Right atrium auricular region (tissue), 2 donors: ENCODE results near the gene GCDH. TPM values are rescaled to one million over a fixed set of nuclear protein-coding genes. Genes with fewer than 3 reads are reported as not detected.

Source experiments
- DNase-seq: peaks from one replicate; pipeline ENCODE4 v3.0.0-alpha.2; 2019; ENCODE audit warnings: low spot score
- H3K27ac ChIP-seq, 2 donors: fragments of 200-600 bp; sonication (generic); 1 replicate in 1 of 2; 2 replicates in 1 of 2; pipeline ENCODE4 v1.5.1; 2016 to 2019
- H3K27me3 ChIP-seq, 2 donors: fragments of 200-600 bp; sonication (generic); one replicate each; pipeline versions ENCODE4 v1.5.1 to v1.6.0; 2017 to 2019
- H3K36me3 ChIP-seq: fragments of 200-600 bp; sonication (generic); one replicate; pipeline ENCODE4 v1.5.1; 2016
- H3K4me1 ChIP-seq, 2 donors: fragments of 200-600 bp; sonication (generic); one replicate each; pipeline versions ENCODE4 v1.5.1 to v1.6.0; 2017 to 2019
- H3K4me3 ChIP-seq, 2 donors: fragments of 200-600 bp; sonication (generic); 1 replicate in 1 of 2; 2 replicates in 1 of 2; pipeline ENCODE4 v1.5.1; 2017 to 2019; ENCODE audit warnings: mild to moderate bottlenecking in 1 of 2, moderate library complexity in 1 of 2
- H3K9me3 ChIP-seq, 2 donors: fragments of 200-600 bp; sonication (generic); one replicate each; pipeline ENCODE4 v1.5.1; 2019
- total RNA-seq, 2 donors: library from RNA; depleted of rRNA; stranded (reverse); fragments of >200 nt; gene quantifications; one replicate each; pipeline ENCODE4 v1.1.0, GENCODE V29; 2016
- TF ChIP-seq, protein P1 (sequence below), 2 donors: fragments of 200-600 bp; sonication (generic); IDR thresholded peaks; one replicate each; pipeline ENCODE4 v1.5.1; 2019; ENCODE audit warnings: antibody characterized with exemption in 2 of 2

Gene GCDH
- total RNA-seq, 2 donors from 2014 or later, result 28.4 to 58.3 TPM

DNA sequence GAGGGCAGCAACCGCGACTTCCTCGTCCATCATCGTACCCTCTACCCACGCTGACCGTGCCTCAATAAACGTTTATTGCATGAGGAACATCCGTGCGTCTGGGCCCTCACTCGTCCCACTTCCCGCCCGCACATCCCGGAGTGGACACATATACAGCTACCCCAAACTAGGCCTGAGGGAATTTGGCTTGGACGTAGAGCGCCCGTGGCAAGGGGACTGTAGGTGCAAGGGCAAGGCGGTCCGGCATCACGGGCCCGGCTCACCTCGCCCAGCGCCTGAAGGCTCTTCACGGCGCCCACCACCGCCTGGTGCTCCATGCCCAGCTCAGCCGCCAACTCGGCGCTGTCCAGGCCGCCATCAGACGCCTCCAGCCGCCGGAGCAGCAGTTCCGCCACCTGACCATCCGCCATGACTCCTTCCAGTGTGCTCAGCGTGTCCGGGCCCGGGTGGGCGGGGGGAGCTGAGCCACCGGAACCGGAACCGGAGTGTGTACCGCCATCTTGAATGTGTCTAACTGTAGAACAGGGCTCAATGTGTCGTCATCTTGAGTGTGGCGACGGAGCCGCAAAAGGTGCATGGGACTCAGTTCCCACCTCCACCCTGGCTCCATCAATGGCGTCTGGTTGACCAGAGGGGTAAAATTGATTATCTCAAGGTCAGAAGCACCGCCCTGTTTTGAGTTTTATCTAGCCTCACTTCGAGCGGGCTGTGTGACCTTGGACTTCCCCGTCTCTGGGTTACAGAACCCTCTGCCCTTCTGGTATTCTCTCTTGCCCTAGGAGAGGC is 42.5 kb downstream of the GCDH start, which contains the start of gene FARSA:
Gene FARSA (minus strand): TSS at position 425 of the 786 bp plus-strand sequence. CDS start 15 bp downstream, at position 410.
- peak; percentile 97 for DNase-seq
- Histone ChIP-seq H3K4me1 (peaks cover 3 to 21% of the 10 kb centered on the region in 2 donors), H3K27me3 (no peaks in the 10 kb centered on the region), H3K9me3 (no peaks in the 10 kb centered on the region), H3K27ac (peak within 1 kb of the TSS; percentile 86 to 87), H3K4me3 (peak within 1 kb of the TSS; percentile 91 to 98), H3K36me3 (peaks cover 23% of the 10 kb centered on the region)
- TF ChIP-seq, protein P1, sequence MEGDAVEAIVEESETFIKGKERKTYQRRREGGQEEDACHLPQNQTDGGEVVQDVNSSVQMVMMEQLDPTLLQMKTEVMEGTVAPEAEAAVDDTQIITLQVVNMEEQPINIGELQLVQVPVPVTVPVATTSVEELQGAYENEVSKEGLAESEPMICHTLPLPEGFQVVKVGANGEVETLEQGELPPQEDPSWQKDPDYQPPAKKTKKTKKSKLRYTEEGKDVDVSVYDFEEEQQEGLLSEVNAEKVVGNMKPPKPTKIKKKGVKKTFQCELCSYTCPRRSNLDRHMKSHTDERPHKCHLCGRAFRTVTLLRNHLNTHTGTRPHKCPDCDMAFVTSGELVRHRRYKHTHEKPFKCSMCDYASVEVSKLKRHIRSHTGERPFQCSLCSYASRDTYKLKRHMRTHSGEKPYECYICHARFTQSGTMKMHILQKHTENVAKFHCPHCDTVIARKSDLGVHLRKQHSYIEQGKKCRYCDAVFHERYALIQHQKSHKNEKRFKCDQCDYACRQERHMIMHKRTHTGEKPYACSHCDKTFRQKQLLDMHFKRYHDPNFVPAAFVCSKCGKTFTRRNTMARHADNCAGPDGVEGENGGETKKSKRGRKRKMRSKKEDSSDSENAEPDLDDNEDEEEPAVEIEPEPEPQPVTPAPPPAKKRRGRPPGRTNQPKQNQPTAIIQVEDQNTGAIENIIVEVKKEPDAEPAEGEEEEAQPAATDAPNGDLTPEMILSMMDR (IDR thresholded peaks at IDR 0.05), result no peak

DNA sequence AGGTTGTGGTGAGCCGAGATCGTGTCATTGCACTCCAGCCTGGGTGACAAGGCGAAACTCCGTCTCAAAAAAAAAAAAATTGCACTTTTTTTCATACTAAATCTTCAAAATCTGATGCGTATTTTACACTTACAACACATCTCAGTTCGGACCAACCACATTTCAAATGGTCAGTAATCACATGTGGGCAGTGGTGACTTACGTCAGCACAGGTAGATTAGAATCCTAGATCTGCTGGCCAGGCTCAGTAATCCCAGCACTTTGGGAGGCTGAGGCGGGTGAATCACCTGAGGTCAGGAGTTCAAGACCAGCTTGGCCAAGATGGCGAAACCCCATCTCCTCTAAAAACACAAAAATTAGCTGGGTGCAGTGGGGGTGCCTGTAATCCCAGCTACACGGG is 44.1 kb downstream of the GCDH start:
- no peak for DNase-seq
- H3K4me1 ChIP-seq, result peaks cover 3 to 30% of the 10 kb centered on the region in 2 donors
- H3K9me3 ChIP-seq, result no peaks in the 10 kb centered on the region
- H3K27me3 ChIP-seq, result no peaks in the 10 kb centered on the region
- no peak overlapping the region for H3K27ac ChIP-seq
- TF ChIP-seq, protein P1 (IDR thresholded peaks at IDR 0.05), result no peak
- no peak overlapping the region for H3K4me3 ChIP-seq
- peaks cover 12% of the 10 kb centered on the region for H3K36me3 ChIP-seq

DNA sequence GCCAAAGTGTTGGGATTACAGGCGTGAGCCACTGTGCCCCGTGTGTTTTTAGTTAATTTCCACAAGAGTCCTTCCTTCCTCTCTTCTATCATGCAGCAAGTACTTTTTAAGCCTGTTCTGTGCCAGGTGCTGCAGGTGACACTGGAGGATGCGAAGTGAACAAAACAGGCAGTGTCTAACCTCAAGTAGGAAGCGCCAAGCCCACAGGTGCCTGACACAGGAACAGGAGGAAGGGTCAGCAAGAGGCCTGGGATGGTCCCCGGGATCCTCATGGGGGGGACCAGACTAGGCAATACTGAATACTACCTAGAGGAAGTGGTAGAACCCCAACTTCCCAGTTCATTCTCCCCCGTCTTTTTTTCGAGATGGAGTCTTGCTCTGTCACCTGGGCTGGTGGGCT is 45.6 kb downstream of the GCDH start:
- Histone ChIP-seq H3K36me3 (peaks cover 19% of the 10 kb centered on the region), H3K4me1 (peaks cover 3 to 42% of the 10 kb centered on the region in 2 donors)

DNA sequence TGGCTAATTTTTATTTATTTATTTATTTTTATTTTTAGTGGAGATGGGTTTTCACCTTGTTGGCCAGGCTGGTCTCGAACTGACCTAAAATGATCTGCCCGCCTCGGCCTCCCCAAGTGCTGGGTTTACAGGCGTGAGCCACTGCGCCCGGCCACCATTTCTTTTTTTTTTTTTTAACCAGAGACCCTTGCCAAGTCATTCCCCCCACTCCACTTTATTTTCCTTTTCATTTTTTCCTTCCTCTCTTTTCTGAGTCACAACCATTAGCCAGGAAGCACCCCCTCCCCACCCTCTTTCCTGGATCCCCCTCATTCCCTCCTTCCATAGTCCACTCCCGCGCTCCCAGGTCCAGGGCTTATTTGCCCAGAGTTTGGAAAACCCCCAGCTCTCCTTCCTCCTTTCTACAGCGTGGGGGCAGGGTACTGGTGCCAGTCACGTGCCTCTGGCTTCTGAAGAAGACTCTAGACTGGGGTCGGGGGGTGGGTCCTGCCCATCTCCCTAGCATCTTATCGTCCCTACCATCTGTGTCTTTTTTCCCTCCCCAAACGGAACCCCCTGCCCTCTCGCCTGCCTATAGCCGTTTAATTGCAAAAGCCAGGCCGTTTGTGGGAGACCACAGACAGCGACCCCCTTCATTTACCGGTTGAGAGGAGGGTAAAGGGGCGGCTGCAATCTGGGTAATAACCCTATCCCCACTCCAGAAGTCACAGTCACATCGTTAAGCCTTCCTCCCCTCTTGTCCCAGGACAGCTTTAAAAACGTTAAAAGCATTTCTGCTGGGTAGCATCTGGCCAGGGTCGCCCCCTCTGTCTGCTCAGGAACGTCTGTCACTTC is 46.4 kb downstream of the GCDH start:
- H3K4me3 ChIP-seq, result peak overlapping the region; percentile 41 to 99

More for the DNA sequence above, 45.6 kb downstream of the GCDH start:
- Histone ChIP-seq H3K27me3 (no peaks in the 10 kb centered on the region), H3K4me3 (no peak overlapping the region), H3K27ac (no peak overlapping the region), H3K9me3 (no peaks in the 10 kb centered on the region)
- TF ChIP-seq, protein P1 (IDR thresholded peaks at IDR 0.05), result no peak
- no peak for DNase-seq

More for the DNA sequence above, 46.4 kb downstream of the GCDH start:
- Histone ChIP-seq H3K27ac (peak overlapping the region; percentile 54 to 96), H3K27me3 (no peaks in the 10 kb centered on the region), H3K4me1 (peaks cover 3 to 43% of the 10 kb centered on the region in 2 donors), H3K36me3 (peaks cover 27% of the 10 kb centered on the region), H3K9me3 (no peaks in the 10 kb centered on the region)
- TF ChIP-seq, protein P1 (IDR thresholded peaks at IDR 0.05), result no peak
- no peak for DNase-seq
